Spleen (tissue), 7 donors: ENCODE data around the gene CDC42EP3.

Experiments
- POLR2A ChIP-seq, 3 donors: fragments of 450-650 bp; IDR thresholded peaks; one replicate each; pipeline ENCODE4 v1.5.1; 2017; ENCODE audit warnings: antibody characterized with exemption in 3 of 3, mild to moderate bottlenecking in 1 of 3
- POLR2AphosphoS5 ChIP-seq, 3 donors: sonication (generic); formaldehyde crosslinking; IDR thresholded peaks; one replicate each; pipeline ENCODE4 v1.5.1; 2017; ENCODE audit warnings: antibody characterized with exemption in 3 of 3
- TF ChIP-seq, protein P1 (sequence below), 11 experiments: fragments of 200-600 bp in 7 of 11; fragments of 450-650 bp in 4 of 11; sonication (generic) in 4 of 11; IDR thresholded peaks in 8 of 11; conservative IDR thresholded peaks in 3 of 11; 1 replicate in 7 of 11; 2 replicates in 4 of 11; pipeline versions ENCODE4 v1.4.0 to v1.8.0; 2016 to 2021; ENCODE audit warnings: antibody characterized with exemption in 11 of 11, inconsistent platforms in 4 of 11, mild to moderate bottlenecking in 1 of 11
- donor health status: DM: no; HTN: no; CAD: no; lungs with moderate emphysema.
- donor health status: DM: no; HTN: no; CAD: no.
- donor health status: DM: no; HTN: no; CAD: no.

DNA sequence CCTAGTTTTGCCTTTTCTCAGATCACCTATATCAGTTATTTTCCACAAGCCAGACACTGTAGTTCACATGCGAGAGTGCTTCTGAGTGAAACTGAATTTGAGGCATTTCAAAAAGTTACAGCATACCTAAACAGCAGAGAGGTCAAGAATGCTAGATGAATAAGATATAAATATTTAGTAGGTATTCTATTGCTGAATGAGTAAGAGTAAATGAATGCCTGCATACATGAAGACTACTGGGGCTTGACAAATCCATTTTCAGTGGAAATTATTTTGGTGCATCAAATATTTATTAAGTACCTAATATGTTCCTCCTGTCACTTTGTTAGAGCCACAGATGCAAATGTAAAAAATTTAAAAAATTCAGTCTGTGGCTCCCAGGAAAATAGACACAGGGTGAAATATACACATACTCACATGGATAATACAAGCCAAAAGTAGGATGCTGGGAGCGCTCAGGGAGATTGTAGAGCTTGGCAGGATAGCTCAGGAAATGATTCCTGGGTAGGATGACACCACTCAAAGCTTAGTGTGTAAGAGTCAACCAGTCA lies 27.6 kb upstream of the CDC42EP3 start:
- TF ChIP-seq, protein P1, sequence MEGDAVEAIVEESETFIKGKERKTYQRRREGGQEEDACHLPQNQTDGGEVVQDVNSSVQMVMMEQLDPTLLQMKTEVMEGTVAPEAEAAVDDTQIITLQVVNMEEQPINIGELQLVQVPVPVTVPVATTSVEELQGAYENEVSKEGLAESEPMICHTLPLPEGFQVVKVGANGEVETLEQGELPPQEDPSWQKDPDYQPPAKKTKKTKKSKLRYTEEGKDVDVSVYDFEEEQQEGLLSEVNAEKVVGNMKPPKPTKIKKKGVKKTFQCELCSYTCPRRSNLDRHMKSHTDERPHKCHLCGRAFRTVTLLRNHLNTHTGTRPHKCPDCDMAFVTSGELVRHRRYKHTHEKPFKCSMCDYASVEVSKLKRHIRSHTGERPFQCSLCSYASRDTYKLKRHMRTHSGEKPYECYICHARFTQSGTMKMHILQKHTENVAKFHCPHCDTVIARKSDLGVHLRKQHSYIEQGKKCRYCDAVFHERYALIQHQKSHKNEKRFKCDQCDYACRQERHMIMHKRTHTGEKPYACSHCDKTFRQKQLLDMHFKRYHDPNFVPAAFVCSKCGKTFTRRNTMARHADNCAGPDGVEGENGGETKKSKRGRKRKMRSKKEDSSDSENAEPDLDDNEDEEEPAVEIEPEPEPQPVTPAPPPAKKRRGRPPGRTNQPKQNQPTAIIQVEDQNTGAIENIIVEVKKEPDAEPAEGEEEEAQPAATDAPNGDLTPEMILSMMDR (IDR thresholded peaks at IDR 0.05 in 8 of 11, conservative IDR thresholded peaks at IDR 0.05 in 3 of 11): no peak
- TF ChIP-seq POLR2A (IDR thresholded peaks at IDR 0.05) (no peak), POLR2AphosphoS5 (IDR thresholded peaks at IDR 0.05) (no peak)
